GM04503 (cell line): ENCODE results near the gene DTYMK.

Source experiments
- DNase-seq: peaks from one replicate; pipeline ENCODE4 v3.0.0-alpha.2; 2012; ENCODE audit warnings: low read depth

DTYMK gene

DNA sequence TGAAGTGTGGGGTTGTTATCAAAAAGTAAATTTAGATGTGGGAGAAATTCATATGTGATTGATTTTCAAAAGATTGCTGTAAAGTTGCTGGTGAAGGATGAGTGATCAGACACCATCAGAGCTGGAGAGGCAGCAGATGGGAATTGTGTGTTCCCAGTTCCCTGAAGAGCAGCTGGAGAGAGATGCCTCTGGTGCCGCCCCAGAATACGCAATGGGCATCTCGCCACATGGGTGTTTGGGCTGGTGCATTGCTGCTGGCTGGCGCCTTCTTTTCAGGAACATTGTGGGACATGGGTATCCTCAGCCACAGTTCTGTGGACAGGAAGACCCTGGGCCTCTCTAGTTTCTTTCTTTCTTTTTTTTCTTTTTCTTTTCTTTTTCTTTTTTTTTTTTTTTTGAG lies 37.2 kb downstream of the DTYMK start:
- DNase-seq: no peak

DNA sequence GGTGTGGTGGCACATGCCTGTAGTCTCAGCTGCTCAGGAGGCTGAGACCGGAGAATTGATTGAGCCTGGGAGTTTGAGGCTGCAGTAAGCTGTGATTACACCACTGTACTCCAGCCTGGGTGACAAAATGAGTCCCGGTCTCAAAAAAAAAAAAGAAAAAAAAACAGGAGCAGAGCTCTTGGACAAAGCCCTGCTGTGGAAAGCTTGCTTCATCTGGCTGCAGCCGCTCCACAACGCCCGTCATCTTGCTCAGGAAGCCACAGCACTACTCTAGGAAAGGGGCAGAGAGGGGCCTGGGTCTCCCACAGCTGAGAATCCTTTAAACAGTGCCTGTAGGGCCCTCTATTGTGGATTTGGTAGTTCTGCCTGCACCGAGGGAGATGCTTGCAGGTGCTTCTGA lies 38.2 kb downstream of the DTYMK start:
- no peak for DNase-seq

DNA sequence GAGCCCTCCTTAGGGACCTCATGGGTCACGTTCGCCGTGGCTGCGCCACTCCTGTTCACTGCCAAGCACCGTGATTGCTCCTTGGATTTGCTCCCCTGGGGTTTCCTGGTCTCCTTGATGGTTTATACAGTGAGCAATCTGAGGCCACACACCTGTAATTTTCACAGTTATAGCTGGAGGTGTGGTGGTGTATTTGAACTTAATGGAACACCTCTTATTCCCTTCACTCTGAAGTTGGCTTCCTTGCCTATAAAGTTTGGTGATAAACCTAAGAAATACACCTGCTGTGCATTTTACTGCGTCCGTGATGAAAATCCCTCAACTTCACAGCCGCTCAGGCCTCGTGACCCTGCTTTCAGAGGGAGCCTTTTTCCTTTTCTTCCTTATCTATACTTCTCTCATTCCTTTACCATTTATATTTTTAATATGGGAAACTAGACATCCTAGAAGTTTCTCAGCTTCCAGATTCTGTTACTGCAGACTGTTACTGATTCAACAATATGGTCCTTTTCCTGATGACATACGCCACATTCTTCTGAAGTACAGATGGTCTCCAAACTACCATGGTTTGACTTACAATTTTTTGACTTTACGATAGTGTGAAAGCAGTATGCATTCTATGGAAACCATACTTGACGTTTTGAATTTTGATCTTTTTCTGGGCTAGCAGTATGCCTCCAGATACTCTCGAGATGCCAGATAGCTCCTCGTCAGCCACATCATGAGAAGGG lies 40.5 kb downstream of the DTYMK start:
- DNase-seq: no peak

DNA sequence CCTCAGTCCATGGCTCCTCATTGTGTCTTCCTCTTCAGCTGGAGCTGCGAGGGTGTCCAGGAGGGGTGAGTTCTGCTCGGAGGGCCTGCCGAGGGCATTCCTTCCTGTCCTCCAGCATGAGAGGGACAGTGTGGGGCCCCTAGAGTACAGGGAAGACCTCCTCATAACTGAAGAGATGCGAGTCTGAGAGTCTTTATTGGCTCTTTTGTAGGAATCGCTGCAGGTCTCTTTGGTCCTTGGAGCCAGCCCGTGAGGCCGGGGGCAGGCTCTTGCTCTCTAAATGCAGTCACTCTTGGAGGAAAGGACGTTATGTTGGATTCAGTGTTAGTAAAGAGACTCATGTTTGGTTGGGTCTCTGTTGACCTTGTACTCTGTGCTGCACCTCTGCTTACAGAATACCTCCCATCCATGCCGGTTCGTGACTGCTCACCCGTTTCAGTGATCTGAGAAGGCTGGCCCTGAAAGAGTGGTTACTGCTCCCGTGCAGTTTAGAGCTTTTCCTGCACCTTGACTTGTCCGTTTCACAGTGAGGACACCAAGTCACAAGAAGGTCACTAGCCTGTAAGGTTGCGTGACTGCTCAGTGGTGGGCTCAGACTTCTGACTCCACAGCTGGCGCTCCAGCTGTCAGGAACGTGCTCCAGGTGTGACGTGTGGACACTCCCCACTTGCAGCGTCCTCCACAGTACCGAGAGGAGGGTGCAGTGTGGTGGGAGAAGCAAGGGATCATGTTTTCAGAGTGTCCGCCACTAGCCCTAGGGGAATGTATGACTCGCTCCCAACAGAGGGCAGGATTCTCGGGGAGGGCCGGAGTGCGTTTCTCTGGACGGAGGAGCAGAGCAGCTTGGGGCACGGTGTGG lies 41.3 kb downstream of the DTYMK start:
- DNase-seq: no peak

DNA sequence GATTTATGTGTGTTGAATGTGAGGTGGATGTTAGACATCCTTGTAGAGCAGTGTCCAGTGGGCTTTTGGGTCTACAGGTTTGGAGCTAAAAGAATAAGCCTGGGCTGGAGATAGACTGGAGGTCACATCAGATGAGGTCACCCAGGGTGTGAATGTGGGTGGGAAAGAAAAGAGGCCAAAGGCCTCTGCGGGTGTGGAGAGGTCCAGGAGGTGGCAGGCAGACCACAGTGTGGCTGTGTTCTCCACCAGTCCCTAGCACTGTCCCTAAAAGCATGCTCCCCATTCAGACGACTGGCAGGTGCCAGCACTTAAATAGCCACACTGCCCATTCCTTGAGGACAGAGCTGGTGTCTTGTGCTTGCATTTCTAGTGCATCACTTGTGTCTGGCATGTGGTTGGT lies 45.0 kb downstream of the DTYMK start:
- no peak for DNase-seq

DNA sequence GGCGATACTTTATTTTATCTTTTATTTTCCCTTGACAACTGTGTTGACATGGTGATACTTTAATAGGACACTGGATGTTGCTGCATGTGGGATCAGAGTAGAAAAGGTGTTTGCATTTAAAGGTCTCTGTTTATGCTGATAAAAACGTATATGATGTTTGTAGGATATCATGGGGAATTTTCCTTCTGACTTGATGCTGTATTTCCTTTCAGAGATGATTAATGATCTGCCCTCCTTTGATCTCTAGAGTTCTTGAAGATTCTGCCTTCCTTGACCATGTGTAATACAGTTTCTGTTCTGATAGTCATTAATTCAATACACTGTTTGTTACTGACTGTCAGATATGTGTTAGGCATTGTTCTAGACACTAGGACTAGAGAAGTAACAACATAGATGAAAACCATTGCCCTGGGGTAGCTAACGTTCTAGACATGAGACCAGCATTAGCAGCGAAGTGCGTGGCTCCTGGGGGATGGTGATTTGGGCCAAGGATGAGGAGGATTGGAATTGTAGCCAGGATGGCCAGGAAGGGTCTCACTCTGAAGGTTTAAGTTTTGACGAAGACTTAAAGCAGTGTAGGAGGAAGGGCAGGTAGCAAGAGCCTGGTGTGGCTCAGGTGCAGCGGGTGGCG lies 46.3 kb downstream of the DTYMK start:
- no peak for DNase-seq

DNA sequence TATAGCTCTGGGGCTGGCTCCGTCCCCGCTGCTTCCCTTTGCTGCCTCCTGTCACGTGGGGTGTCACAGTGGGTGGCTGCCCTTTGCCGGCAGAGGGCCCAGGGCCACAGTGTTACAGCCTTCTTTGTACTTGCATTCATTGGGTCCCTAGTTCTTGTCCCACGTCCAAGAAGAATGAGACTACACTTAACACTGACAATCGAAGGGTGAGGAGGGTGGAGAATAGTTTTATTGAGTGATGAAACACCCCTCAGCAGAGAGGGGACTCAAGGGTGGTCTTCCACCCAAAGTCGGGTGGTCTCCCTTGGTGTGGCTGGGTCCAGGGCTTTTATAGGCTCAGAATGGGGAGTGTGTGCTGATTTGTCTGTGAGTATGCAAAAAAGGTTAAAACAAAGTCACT lies 47.2 kb downstream of the DTYMK start:
- DNase-seq: no peak

DNA sequence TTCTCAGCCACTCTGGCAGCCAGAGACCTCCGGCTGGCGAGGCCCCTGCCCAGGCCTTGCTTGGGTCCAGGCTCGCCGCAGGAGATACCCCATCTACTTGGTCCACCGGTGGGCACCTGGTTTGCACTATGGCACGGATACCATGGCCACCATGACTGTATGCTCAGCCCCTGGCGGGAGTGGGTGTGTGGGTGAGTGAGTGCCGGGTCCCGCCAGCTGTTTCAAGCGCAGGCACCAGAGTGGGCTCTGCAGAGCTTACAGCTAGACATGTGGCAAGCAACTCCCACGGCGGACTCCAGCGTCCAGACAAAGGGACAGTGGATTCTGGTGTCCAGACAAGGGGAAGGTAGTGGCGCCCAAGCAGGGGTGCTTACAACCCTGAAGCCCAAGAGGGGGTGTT lies 47.7 kb downstream of the DTYMK start:
- DNase-seq: no peak

DNA sequence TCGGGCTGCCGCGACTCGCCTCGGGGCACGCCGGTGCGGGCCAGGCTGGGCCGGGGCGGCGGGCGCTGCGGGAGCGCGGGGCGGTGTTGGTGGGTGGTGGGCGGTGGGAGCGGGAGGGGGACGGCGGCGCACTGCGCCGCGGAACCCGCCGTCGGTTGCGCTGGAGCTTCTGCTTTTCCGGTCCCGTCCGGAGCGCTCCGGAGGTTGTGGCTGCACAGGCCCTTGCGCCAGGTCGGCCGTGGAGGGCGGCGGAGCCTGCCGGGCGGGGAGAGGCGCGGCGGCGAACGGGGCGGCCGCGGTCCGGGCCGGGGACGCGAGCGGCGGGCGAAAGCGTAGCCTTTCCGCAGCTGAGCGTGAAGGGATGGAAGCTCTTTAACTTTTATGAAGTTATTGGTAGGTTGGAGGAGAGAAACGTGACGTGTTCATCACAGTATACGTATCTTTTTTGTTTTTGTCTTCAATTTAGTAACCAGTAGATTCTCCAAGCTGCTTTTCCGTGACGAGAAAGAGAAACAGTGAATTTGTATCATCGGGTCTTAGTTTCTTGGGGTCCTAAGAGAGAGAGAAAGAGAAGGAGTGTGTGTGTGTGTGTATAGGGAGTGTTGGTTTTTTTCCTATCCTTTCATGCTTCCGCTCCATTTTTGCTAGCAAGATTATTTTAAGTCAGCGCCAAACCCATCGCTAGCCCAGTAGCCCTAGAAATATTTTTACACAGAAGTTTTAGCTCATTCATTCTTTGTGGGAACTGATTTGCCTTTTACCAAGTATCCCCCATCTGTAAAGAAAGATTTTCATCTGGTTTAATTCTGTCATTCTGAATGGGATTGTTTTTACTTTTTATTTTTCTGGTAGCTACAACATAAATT lies 48.6 kb downstream of the DTYMK start:
- no peak for DNase-seq

DNA sequence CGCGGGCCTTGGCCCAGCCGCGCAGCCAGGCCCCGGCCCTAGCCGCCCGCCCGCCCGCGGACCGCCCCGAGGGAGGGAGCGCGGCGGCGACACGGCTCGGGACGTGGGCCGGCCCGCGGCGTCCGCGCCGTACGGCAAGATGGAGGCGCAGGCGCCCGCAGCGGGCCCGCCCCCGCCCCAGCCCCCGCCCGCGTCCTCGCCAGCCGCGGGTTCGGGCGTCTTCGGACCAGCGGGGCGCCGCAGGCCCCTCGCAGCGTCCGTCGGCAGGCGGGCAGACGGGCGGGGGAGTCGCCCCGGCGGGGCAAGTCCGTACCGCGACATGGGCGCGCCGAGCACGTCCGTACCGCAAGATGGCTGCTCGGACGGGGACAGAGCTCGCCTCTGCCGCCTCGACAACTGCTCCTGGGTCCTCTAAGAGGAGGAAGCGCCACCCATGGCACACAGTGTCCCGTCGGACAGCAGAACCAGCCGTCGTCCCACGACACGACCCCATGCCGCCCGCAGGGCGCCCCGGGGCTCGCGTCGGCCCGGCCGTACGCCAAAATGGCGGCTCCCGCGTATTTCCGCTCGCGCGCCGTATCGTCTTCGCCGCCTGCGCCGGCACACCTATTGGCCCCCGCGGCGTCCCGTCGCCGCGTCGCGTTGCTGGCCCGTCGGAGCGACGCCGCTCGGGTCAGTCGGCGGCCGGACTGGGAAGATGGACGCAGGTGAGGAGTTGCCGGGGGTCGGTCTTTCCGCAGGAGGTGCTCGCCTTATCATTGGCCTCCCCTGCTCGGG lies 49.4 kb downstream of the DTYMK start, which contains the start of the genes ATG4B and THAP4:
Gene ATG4B, plus strand, starts transcription at position 676 of the 777 bp plus-strand sequence. Its CDS starts 22 bp downstream, at position 698.
Gene THAP4, minus strand, starts transcription at position 141 of the 777 bp plus-strand sequence. CDS start 141 bp downstream, outside the sequence.
- DNase-seq: peak; percentile 45

DNA sequence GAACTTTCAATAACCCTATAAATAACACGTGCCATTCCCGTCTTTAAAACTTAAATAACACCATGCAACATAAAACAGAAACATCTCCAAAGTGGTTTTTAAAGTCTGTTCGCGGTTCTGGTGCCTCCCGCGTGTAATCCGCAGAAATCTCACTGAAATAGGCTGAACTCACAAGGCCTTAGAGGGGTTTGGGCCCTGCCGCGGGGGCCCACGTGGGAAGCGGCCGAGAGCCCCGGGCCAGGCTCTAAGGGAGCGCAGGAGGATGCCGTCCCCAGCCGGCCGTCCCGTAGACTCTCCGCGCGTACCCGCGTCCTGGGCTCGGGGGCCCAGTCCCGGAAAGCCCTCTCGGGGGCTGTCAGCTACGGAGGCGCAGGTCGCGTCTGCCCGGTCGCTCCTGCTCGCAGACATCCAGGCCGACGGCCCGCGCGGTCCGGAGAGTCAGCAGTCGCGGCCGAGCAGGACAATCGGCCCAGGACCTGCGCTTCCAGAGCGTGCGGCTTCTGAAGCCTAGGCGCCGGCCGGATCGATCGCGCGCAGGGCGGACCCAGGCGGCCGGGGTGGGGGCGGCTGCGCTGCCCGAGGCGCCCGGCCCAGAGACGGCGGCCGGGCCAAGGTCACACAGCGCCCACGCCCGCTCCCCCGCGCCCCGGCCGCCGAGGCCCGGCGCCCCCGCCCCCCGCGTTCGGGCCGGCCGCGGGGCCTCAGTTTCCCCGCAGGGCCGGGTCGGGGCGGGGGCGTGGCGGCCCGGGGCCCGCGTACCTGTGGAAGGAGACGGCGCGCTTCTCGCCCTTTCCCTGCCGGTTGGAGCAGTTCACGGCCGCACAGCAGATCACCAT lies 50.2 kb downstream of the DTYMK start:
- no peak for DNase-seq

DNA sequence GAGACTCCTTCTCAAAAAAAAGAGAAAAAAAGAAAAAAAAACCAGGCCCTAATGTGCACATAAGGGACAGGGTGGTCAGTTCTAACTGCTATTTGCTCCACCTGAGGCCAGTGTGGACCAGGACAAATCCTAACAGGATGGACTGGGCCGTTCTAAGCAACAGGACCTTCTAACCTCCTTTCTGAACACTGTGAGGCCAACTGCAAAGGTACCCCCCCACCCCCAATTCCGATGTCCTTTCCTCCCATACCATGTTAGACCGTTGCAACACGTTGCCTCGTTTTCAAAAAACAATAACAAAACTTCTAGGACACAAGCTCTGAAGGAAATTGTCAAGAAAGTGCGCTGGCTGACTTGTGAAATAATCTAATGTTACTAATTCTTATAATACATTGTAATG lies 50.9 kb downstream of the DTYMK start:
- DNase-seq: peak; percentile 10

DNA sequence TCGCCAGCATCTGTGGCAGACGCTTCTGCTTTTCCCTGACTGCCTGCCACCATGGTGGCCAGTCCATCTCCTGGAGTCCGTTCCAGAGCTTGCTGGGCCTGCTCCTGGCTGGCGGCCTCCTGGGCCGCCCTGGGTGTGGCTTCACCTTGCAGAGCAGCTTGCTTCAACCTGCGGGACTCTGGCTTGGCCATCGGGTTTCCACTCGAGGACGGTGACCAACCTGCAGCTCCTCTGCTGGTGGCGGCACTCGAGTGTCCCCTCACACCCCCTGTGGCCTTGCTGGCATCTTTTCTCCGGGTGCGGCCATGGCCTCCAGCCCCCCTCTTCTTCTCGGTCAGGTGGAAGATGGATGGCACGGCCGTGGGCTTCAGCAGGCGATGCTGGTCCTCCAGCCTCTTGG lies 53.1 kb downstream of the DTYMK start:
- DNase-seq: no peak

DNA sequence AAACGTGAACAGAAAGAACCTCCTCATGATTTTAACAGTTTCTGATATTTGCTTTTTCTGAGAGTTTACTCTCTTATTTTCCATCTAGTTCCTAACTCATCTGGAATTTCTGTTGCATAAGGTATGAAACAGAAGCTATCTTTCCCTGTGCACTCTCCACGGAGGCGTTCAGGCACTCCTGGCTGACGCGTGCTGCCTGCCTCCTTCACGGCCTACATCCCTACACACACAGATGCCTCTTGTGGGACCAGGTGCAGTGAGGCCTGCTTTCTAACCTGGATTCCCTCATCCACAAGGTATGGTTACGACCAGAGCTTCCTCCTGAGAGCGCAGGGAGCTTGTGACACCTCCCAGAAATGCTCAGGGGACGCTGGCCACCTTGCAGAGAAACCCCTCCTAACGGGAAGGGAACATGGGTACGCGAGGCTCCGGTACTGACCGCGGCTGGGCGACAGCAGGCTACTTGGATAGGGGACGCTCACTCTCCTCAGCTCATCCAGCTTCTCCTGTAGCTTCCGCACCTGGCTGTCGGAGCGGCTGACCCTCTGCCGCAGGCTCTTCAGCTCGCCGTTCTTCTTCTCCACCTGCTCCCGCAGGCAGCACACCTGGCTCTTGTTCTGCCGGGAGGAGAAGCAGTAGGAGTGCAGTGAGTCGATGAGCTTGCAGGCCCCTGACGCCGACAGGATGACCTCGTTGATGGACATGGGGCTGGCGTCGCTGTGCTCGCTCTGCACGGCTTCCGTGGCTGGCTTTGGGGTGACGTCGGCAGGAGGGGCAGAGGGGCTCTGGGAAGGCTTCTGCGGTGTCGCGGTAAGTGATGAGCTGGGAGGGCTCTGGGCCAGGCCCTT lies 53.9 kb downstream of the DTYMK start:
- no peak for DNase-seq

DNA sequence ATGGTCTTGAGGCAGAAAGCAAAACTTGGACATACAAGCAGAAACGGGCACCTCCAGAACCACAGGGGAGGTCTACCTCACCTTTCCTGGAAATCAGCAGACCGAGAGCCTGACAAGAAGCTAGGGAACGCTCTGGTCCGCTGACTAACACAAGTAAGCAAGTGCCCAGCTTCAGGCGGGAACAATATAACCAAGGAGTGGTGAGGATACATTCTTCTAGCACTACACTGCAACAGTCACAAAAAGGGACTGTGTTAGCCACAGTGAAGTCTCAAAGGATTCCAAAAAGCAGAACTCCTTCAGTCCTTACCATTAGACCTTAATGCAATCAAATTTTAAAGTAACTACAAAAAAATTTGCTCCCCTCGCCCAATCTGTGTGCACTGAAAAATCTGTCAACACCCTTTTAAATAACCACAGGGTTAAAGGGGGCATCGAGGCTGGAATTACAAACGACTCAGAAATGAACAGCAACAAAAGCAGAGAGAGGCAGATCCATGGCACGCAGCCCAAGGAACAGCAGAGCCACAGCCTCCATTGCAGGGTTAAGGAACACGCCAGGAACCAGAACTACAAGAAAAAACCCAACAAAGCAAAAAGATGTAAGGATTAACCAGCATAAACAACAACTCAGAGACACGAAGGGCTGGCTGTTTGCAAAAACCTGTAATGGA lies 56.7 kb downstream of the DTYMK start:
- DNase-seq: no peak

DNA sequence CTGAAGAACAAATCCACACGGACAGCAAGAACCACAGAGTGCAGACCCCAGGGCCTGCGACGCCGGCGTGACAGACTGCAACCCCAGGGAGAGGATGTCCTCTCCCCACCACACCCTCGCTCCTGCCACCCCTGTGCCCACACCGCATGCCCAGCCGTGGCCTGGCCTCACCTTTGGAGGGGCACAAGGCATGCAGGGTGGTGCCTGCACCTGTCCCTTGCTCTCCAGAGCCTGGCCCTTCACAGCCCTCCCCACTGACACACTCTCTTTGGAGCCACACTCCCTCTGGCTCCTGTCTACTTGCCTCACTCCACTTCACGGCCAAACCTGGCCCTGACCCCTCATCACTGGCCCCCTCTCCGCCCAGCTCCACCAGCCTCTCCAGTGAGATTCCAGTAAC lies 58.9 kb downstream of the DTYMK start:
- DNase-seq: no peak
